ENCODE data around the gene ACOD1. TPM values are rescaled to one million over a fixed set of nuclear protein-coding genes. Genes with fewer than 3 reads are reported as not detected.

ACOD1 gene
- total and polyA plus RNA-seq, 3 donors from 2014 or later = 0.12 TPM; not detected in 2

GRCh38 chr13:76971851-76972829, 23.8 kb downstream of the ACOD1 start:
- no peaks in the 10 kb centered on the region for H3K36me3 ChIP-seq (ENCODE audit: low read depth, missing control alignments)
- no peaks in the 10 kb centered on the region for H3K4me1 ChIP-seq
- H3K4me3 ChIP-seq = no peak overlapping the region
- 45 to 57% methylated on average over 19 of the region's 19 CpGs for WGBS, 2 donors
- no peaks in the 10 kb centered on the region for H3K9me3 ChIP-seq
- TF ChIP-seq POLR2A (IDR thresholded peaks at IDR 0.05) (no peak), CTCF (IDR thresholded peaks at IDR 0.05) (no peak)
- peak; percentile 64 for DNase-seq
- no peaks in the 10 kb centered on the region for H3K27me3 ChIP-seq
- intact Hi-C loops (cut with DNase I; ENCODE audit: low total_unique reads) = no loop called here
- no peak overlapping the region for H3K27ac ChIP-seq

- WGBS, 2 donors = 88 to 95% methylated on average over 6 of the region's 6 CpGs
- TF ChIP-seq CTCF (IDR thresholded peaks at IDR 0.05) = no peak
- no peak for TF ChIP-seq POLR2A (IDR thresholded peaks at IDR 0.05)
These were observed 25.8 kb downstream of the ACOD1 start for GRCh38 chr13:76973920-76974617.

GRCh38 chr13:76974618-76974975, 26.3 kb downstream of the ACOD1 start:
- Histone ChIP-seq H3K4me1 (no peaks in the 10 kb centered on the region), H3K27ac (no peak overlapping the region), H3K36me3 (ENCODE audit: low read depth, missing control alignments) (no peaks in the 10 kb centered on the region), H3K4me3 (no peak overlapping the region), H3K9me3 (no peaks in the 10 kb centered on the region), H3K27me3 (no peaks in the 10 kb centered on the region)
- TF ChIP-seq POLR2A (IDR thresholded peaks at IDR 0.05) (no peak), CTCF (IDR thresholded peaks at IDR 0.05) (no peak)
- intact Hi-C loops (cut with DNase I; ENCODE audit: low total_unique reads) = no loop called here
- WGBS, 2 donors = 93 to 95% methylated on average over 3 of the region's 3 CpGs
- no peak for DNase-seq

More at GRCh38 chr13:76973920-76974617, 25.8 kb downstream of the ACOD1 start:
- no peak for DNase-seq
- no peaks in the 10 kb centered on the region for H3K36me3 ChIP-seq (ENCODE audit: low read depth, missing control alignments)
- no peaks in the 10 kb centered on the region for H3K27me3 ChIP-seq
- intact Hi-C loops (cut with DNase I; ENCODE audit: low total_unique reads) = no loop called here
- H3K4me1 ChIP-seq = no peaks in the 10 kb centered on the region
- H3K9me3 ChIP-seq = no peaks in the 10 kb centered on the region
- H3K4me3 ChIP-seq = no peak overlapping the region
- no peak overlapping the region for H3K27ac ChIP-seq

GRCh38 chr13:76975863-76976262, 27.6 kb downstream of the ACOD1 start:
- no peaks in the 10 kb centered on the region for H3K27me3 ChIP-seq
- intact Hi-C loops (cut with DNase I; ENCODE audit: low total_unique reads) = no loop called here
- no peak overlapping the region for H3K4me3 ChIP-seq
- TF ChIP-seq POLR2A (IDR thresholded peaks at IDR 0.05) (no peak), CTCF (IDR thresholded peaks at IDR 0.05) (no peak)
- H3K36me3 ChIP-seq (ENCODE audit: low read depth, missing control alignments) = no peaks in the 10 kb centered on the region
- DNase-seq = no peak
- 63 to 79% methylated on average over 5 to 6 of the region's 6 CpGs for WGBS, 2 donors
- no peak overlapping the region for H3K27ac ChIP-seq
- H3K4me1 ChIP-seq = no peaks in the 10 kb centered on the region
- no peaks in the 10 kb centered on the region for H3K9me3 ChIP-seq
